ENCODE measurements around the gene PACSIN3.

DNA sequence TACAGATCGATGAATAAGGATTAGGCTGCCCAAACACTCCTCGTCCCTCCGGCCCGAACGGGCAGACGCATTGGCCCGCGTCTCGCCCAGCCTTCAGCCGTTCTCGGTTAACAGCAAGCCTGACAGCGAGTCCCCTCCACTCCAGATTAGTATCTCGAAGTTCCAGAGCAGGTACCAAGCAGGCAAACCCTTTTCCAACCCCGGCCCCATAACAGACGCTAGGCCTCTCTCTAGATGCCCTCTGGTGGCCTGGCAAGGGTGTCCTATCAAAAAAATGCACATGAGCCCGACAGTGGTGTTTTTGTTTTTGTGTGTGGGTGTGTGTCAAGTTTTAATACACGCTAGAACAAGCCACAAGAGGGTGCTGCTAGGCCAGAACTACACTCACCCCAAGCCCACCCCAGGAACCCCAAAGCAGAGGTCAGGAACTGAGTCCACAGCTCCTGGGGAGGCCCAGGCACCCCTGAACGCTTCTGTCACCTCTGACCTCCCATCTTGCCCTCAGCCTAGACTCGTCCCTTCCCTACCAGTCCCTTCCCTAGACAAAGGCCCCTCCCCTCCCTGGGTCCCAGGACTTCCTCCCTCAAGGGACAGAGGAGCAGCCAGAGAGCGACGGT, 8.9 kb downstream of the PACSIN3 start:
- TF ChIP-seq CTCF (IDR thresholded peaks at IDR 0.05; ENCODE audit: low read depth, low read length) (peak; percentile 69), EZH2phosphoT487 (IDR thresholded peaks at IDR 0.05; ENCODE audit: low read depth) (no peak)

Measured in OCI-LY3 (cell line).